ENCODE data around the gene ZXDC.

Gene ZXDC

DNA sequence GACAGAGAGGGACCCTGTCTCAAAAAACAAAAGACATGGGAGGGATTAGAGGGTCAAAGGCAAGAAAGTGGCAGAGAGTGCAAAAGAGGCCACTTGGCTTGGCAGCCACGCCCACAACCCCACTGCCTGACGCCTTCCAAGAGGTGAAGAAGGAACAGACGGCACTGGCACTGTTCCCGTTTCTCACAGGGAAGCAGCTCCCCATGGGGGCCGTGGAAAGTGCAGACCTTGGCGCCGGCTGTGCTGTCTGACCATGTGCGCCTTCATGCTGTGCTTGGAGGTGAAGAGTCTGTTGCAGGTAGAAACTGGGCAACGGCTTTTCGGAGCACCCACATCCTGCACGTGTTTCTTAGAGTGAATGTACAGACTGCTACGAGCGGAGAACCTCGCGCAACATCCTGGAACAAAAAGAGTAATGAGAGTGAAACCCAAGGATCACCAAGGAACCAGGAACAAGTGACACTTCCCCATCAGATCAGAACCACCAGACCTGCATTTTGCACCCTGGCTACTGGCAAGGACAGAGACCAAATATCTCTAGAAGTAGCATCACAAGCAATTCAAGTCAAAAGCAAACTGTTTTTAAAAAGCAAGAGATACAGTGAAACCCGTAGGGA, 9.7 kb downstream of the ZXDC start:
- no peak for DNase-seq (ENCODE audit: low read depth)
- no peak overlapping the region for H3K4me3 ChIP-seq (ENCODE audit: low read depth, low read length)

GRCh38 chr3:126464997-126465396, 10.7 kb downstream of the ZXDC start:
- no peak for DNase-seq (ENCODE audit: low read depth)
- H3K4me3 ChIP-seq (ENCODE audit: low read depth, low read length): no peak overlapping the region
- TF ChIP-seq, protein P1, sequence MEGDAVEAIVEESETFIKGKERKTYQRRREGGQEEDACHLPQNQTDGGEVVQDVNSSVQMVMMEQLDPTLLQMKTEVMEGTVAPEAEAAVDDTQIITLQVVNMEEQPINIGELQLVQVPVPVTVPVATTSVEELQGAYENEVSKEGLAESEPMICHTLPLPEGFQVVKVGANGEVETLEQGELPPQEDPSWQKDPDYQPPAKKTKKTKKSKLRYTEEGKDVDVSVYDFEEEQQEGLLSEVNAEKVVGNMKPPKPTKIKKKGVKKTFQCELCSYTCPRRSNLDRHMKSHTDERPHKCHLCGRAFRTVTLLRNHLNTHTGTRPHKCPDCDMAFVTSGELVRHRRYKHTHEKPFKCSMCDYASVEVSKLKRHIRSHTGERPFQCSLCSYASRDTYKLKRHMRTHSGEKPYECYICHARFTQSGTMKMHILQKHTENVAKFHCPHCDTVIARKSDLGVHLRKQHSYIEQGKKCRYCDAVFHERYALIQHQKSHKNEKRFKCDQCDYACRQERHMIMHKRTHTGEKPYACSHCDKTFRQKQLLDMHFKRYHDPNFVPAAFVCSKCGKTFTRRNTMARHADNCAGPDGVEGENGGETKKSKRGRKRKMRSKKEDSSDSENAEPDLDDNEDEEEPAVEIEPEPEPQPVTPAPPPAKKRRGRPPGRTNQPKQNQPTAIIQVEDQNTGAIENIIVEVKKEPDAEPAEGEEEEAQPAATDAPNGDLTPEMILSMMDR (conservative IDR thresholded peaks at IDR 0.05; ENCODE audit: low read depth, low read length): no peak

More for the DNA sequence above, 9.7 kb downstream of the ZXDC start:
- TF ChIP-seq, protein P1 (conservative IDR thresholded peaks at IDR 0.05; ENCODE audit: low read depth, low read length): no peak

DNA sequence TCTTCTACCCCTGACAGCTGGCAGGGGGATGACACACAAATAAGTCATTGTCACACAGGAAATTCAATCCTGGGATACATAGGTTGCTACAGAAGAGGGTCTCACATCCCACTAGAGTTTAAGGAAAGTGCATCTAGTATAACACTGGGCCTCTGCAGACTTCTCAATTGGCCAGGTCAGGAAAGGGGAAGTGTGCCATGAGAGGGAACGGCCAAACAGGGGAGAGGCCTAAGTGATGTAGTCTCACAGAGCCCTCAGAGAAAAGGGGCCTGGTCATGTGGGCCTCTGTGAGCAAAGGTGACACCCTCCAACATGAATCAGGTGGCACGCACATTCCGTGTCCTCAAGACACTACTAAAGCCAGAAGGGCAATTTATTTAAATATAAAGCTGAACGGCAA, 11.2 kb downstream of the ZXDC start:
- DNase-seq (ENCODE audit: low read depth): no peak
- TF ChIP-seq, protein P1 (conservative IDR thresholded peaks at IDR 0.05; ENCODE audit: low read depth, low read length): no peak
- H3K4me3 ChIP-seq (ENCODE audit: low read depth, low read length): no peak overlapping the region

DNA sequence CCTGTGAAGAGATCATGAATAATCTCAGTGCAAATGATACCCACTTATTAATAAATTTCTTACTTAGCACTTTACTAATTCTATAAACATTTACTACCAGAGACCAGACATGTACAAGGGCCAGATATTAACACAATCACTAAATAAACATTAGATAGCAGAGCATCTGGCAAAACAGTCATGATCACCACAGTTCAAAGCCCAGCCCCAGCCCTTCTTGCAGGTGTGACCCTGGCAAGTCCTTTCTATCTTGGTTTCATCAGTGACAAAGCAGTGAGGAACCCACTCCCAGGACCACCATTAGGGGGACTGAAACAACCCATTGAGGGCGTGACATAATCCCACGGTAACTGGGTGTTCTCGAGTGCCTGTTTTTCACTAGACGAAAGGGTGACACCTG, 11.6 kb downstream of the ZXDC start:
- no peak for DNase-seq (ENCODE audit: low read depth)
- TF ChIP-seq, protein P1 (conservative IDR thresholded peaks at IDR 0.05; ENCODE audit: low read depth, low read length): no peak
- H3K4me3 ChIP-seq (ENCODE audit: low read depth, low read length): no peak overlapping the region

GRCh38 chr3:126463521-126463920, 12.2 kb downstream of the ZXDC start:
- DNase-seq (ENCODE audit: low read depth): no peak
- H3K4me3 ChIP-seq (ENCODE audit: low read depth, low read length): no peak overlapping the region
- TF ChIP-seq, protein P1 (conservative IDR thresholded peaks at IDR 0.05; ENCODE audit: low read depth, low read length): no peak

GRCh38 chr3:126461450-126462070, 14.1 kb downstream of the ZXDC start:
- DNase-seq (ENCODE audit: low read depth): no peak
- TF ChIP-seq, protein P1 (conservative IDR thresholded peaks at IDR 0.05; ENCODE audit: low read depth, low read length): no peak
- no peak overlapping the region for H3K4me3 ChIP-seq (ENCODE audit: low read depth, low read length)

GRCh38 chr3:126460381-126460780, 15.3 kb downstream of the ZXDC start:
- H3K4me3 ChIP-seq (ENCODE audit: low read depth, low read length): no peak overlapping the region
- no peak for DNase-seq (ENCODE audit: low read depth)
- TF ChIP-seq, protein P1 (conservative IDR thresholded peaks at IDR 0.05; ENCODE audit: low read depth, low read length): no peak

Measured in choroid plexus epithelial cell (primary cell).